H1 (cell line): Measurements from ENCODE around the gene LIN28A. TPM values are rescaled to one million over a fixed set of nuclear protein-coding genes. Genes with fewer than 3 reads are reported as not detected.

Experiments
- CTCF ChIA-PET: fragments of 300-600 bp; sonication (Branson Sonifier 250); formaldehyde crosslinking; loops from one replicate; lab custom pipeline; 2021; ENCODE audit not compliant: partially characterized antibody; lab: Charles Lee
- POLR2A ChIA-PET: fragments of 300-600 bp; sonication (Branson Sonifier 250); formaldehyde crosslinking; loops from one replicate; lab custom pipeline; 2021; ENCODE audit warnings: inconsistent platforms; ENCODE audit not compliant: partially characterized antibody; lab: Charles Lee
- DNase-seq, 2 experiments: peaks; one replicate each; pipeline versions ENCODE4 v3.0.0 to v3.0.0-alpha.2; 2010 to 2022; ENCODE audit warnings: low spot score in 2 of 2, low read depth in 1 of 2, mixed read lengths in 1 of 2
- FAIRE-seq: peaks from 2 replicates; lab custom pipeline; 2011; peaks lifted over from hg19 to GRCh38; lab: Jason Lieb, UNC
- H2AFZ ChIP-seq: 2 replicates; pipeline ENCODE4 v1.8.1; 2012; ENCODE audit warnings: low read length, inconsistent platforms
- H2AK5ac ChIP-seq: 2 replicates; pipeline ENCODE4 v1.6.1; 2013; ENCODE audit warnings: low read depth, low read length
- H2BK120ac ChIP-seq: replicated peaks from 2 replicates; pipeline ENCODE3; 2013; ENCODE audit warnings: low read depth, low read length, inconsistent platforms
- H2BK12ac ChIP-seq: 2 replicates; pipeline ENCODE4 v1.6.1; 2013; ENCODE audit warnings: low read depth, low read length
- H2BK15ac ChIP-seq: 2 replicates; pipeline ENCODE4 v1.6.1; 2013; ENCODE audit warnings: low read length
- H2BK20ac ChIP-seq: 2 replicates; pipeline ENCODE4 v1.6.1; 2013; ENCODE audit warnings: low read length
- H2BK5ac ChIP-seq: 2 replicates; pipeline ENCODE4 v1.6.1; 2013; ENCODE audit warnings: low read depth, low read length
- H3K14ac ChIP-seq: 2 replicates; pipeline ENCODE4 v1.6.1; 2013; ENCODE audit warnings: inconsistent platforms; ENCODE audit not compliant: insufficient read length
- H3K18ac ChIP-seq: 2 replicates; pipeline ENCODE4 v1.6.1; 2013; ENCODE audit warnings: low read length; ENCODE audit errors: extremely low read depth
- H3K23ac ChIP-seq: 2 replicates; pipeline ENCODE4 v1.6.1; 2013; ENCODE audit warnings: inconsistent platforms; ENCODE audit not compliant: insufficient read length
- H3K23me2 ChIP-seq: 2 replicates; pipeline ENCODE4 v1.6.1; 2013; ENCODE audit warnings: low read depth, low read length
- H3K27ac ChIP-seq: 2 replicates; pipeline ENCODE4 v1.6.1; 2011; ENCODE audit warnings: low read depth, low read length, inconsistent platforms
- H3K27me3 ChIP-seq, 4 experiments: replicated peaks in 1 of 4; 1 replicate in 1 of 4; 2 replicates in 3 of 4; pipeline versions ENCODE4 v1.6.1 to v1.8.1; 2011 to 2013; ENCODE audit warnings: low read length in 3 of 4, mild to moderate bottlenecking in 3 of 4, inconsistent platforms in 2 of 4, mixed read lengths in 2 of 4, moderate library complexity in 1 of 4; ENCODE audit not compliant: control insufficient read depth in 3 of 4, insufficient read depth in 3 of 4; ENCODE audit errors: extremely low read depth in 1 of 4
- H3K36me3 ChIP-seq, 4 experiments: 2 replicates each; pipeline versions ENCODE4 v1.6.1 to v1.8.1; 2011 to 2013; ENCODE audit warnings: mild to moderate bottlenecking in 4 of 4, low read length in 3 of 4, moderate library complexity in 2 of 4, control low read depth in 1 of 4, inconsistent platforms in 1 of 4; ENCODE audit not compliant: insufficient read depth in 4 of 4, control insufficient read depth in 2 of 4
- H3K4ac ChIP-seq: replicated peaks from 2 replicates; pipeline ENCODE3; 2013; ENCODE audit warnings: low read length, low read depth, mixed read lengths, inconsistent platforms; ENCODE audit not compliant: insufficient read length
- H3K4me1 ChIP-seq, 4 experiments: replicated peaks in 1 of 4; 1 replicate in 1 of 4; 2 replicates in 3 of 4; pipeline versions ENCODE4 v1.6.1 to v1.8.1; 2011 to 2013; ENCODE audit warnings: low read length in 3 of 4, inconsistent platforms in 2 of 4, mixed read lengths in 1 of 4; ENCODE audit not compliant: insufficient read depth in 4 of 4, control insufficient read depth in 3 of 4
- H3K4me2 ChIP-seq, 2 experiments: 2 replicates each; pipeline versions ENCODE4 v1.6.1 to v1.8.1; 2011 to 2013; ENCODE audit warnings: low read depth in 2 of 2, low read length in 2 of 2, control low read depth in 1 of 2, inconsistent platforms in 1 of 2, mild to moderate bottlenecking in 1 of 2; ENCODE audit not compliant: insufficient read depth in 1 of 2
- H3K4me3 ChIP-seq, 4 experiments: fragments of 200-600, 300-600 bp in 1 of 4; sonication (generic), shearing (Covaris generic), sonication (Bioruptor Twin) in 1 of 4; 2 replicates each; pipeline versions ENCODE4 v1.5.1 to v1.8.1; 2011 to 2016; ENCODE audit warnings: low read length in 4 of 4, low read depth in 3 of 4, control low read depth in 2 of 4, inconsistent platforms in 2 of 4, mild to moderate bottlenecking in 2 of 4, mixed read lengths in 1 of 4, moderate library complexity in 1 of 4; ENCODE audit not compliant: insufficient read depth in 2 of 4; ENCODE audit errors: extremely low read depth in 1 of 4
- H3K56ac ChIP-seq: replicated peaks from 2 replicates; pipeline ENCODE3; 2013; ENCODE audit warnings: low read depth, mild to moderate bottlenecking, mixed read lengths, low read length, inconsistent platforms; ENCODE audit not compliant: insufficient read length
- H3K79me1 ChIP-seq: 2 replicates; pipeline ENCODE4 v1.6.1; 2013; ENCODE audit warnings: low read depth, low read length, control low read depth
- H3K79me2 ChIP-seq, 2 experiments: 2 replicates each; pipeline versions ENCODE4 v1.6.1 to v1.8.1; 2012 to 2013; ENCODE audit warnings: low read length in 2 of 2, mild to moderate bottlenecking in 2 of 2, inconsistent platforms in 1 of 2; ENCODE audit not compliant: insufficient read depth in 2 of 2, control insufficient read depth in 1 of 2
- H3K9ac ChIP-seq, 4 experiments: replicated peaks in 1 of 4; 1 replicate in 1 of 4; 2 replicates in 3 of 4; pipeline versions ENCODE4 v1.6.1 to v1.8.1; 2011 to 2013; ENCODE audit warnings: low read depth in 3 of 4, low read length in 3 of 4, control low read depth in 2 of 4, mild to moderate bottlenecking in 2 of 4, moderate library complexity in 2 of 4, inconsistent platforms in 1 of 4; ENCODE audit errors: extremely low read depth in 1 of 4
- H3K9me3 ChIP-seq, 2 experiments: 2 replicates each; pipeline versions ENCODE4 v1.6.1 to v1.8.1; 2012 to 2013; ENCODE audit warnings: mild to moderate bottlenecking in 2 of 2, moderate library complexity in 2 of 2, control low read depth in 1 of 2, inconsistent platforms in 1 of 2, low read depth in 1 of 2, low read length in 1 of 2, mixed read lengths in 1 of 2; ENCODE audit not compliant: insufficient read depth in 2 of 2
- H4K20me1 ChIP-seq, 2 experiments: replicated peaks in 1 of 2; 2 replicates each; pipeline versions ENCODE3 to v1.8.1; 2011 to 2013; ENCODE audit warnings: inconsistent platforms in 2 of 2, low read length in 2 of 2, mild to moderate bottlenecking in 1 of 2; ENCODE audit not compliant: insufficient read depth in 2 of 2, control insufficient read depth in 1 of 2
- H4K5ac ChIP-seq: 2 replicates; pipeline ENCODE4 v1.6.1; 2013; ENCODE audit warnings: low read length, low read depth, mixed read lengths, inconsistent platforms; ENCODE audit not compliant: insufficient read length
- H4K8ac ChIP-seq: 2 replicates; pipeline ENCODE4 v1.8.0; 2013; ENCODE audit warnings: mild to moderate bottlenecking, moderate library complexity, low read length, inconsistent platforms; ENCODE audit not compliant: insufficient read depth; ENCODE audit errors: extremely low read depth
- H4K91ac ChIP-seq: replicated peaks from 2 replicates; pipeline ENCODE3; 2013; ENCODE audit warnings: low read length, mixed read lengths, inconsistent platforms; ENCODE audit not compliant: insufficient read length
- ASH2L ChIP-seq: fragments of 200-600, 300-600 bp; sonication (generic); IDR thresholded peaks from one replicate; pipeline ENCODE4 v1.7.1; 2017; ENCODE audit warnings: low read length
- EP300 ChIP-seq, 2 experiments: IDR thresholded peaks; 1 replicate in 1 of 2; 2 replicates in 1 of 2; pipeline ENCODE4 v1.6.1; 2011 to 2012; ENCODE audit warnings: low read depth in 2 of 2, low read length in 2 of 2, mild to moderate bottlenecking in 2 of 2, borderline replicate concordance in 1 of 2, inconsistent platforms in 1 of 2, moderate library complexity in 1 of 2
- GTF2F1 ChIP-seq: IDR thresholded peaks from 2 replicates; pipeline ENCODE4 v1.6.1; 2012; ENCODE audit warnings: low read depth, low read length, improper control_type of control experiment, borderline replicate concordance
- KDM5A ChIP-seq: fragments of 200-600 bp; IDR thresholded peaks from 2 replicates; pipeline ENCODE4 v1.7.1; 2012; ENCODE audit warnings: mild to moderate bottlenecking, low read length, inconsistent platforms, mixed read lengths
- POLR2A ChIP-seq, 2 experiments: IDR thresholded peaks; 1 replicate in 1 of 2; 2 replicates in 1 of 2; pipeline ENCODE4 v1.6.1; 2011; ENCODE audit warnings: low read depth in 2 of 2, low read length in 2 of 2, mild to moderate bottlenecking in 2 of 2; ENCODE audit errors: control extremely low read depth in 1 of 2
- SP1 ChIP-seq: IDR thresholded peaks from 2 replicates; pipeline ENCODE4 v1.6.1; 2011; ENCODE audit warnings: low read depth, low read length
- SP2 ChIP-seq: IDR thresholded peaks from 2 replicates; pipeline ENCODE4 v1.6.1; 2012; ENCODE audit warnings: mild to moderate bottlenecking, low read length, inconsistent platforms
- WGBS, 2 experiments: shearing (Covaris generic) in 1 of 2; methylation state at CpG; one replicate each; pipeline versions ENCODE4 v1.1.6 to v1.1.7; 2013 to 2015; ENCODE audit warnings: low lambda C conversion rate in 2 of 2, mixed read lengths in 2 of 2, inconsistent platforms in 1 of 2, low coverage in 1 of 2, missing lambda C conversion rate in 1 of 2; ENCODE audit not compliant: insufficient replicate concordance in 2 of 2, insufficient coverage in 1 of 2, insufficient read length in 1 of 2; ENCODE audit errors: extremely low coverage in 1 of 2, missing lambda C conversion rate in 1 of 2; 5-methylcytosine and 5-hydroxymethylcytosine counted together
- polyA plus RNA-seq, 7 experiments: library from polyadenylated mRNA; depleted of rRNA in 3 of 7; stranded (reverse) in 5 of 7; unstranded in 2 of 7; fragments of >200 nt in 5 of 7; fragments of 200-250 nt in 2 of 7; gene quantifications; 1 replicate in 5 of 7; 2 replicates in 1 of 7; 4 replicates in 1 of 7; pipeline versions ENCODE4 v1.2.1 to v1.2.3, GENCODE V29; 2011 to 2013; ENCODE audit warnings: missing spikeins in 2 of 7, mixed read lengths in 2 of 7
- total RNA-seq: library from RNA; stranded (reverse); fragmentation: NEBNext Ultra II Directional; extraction: Animal tissue kit (Norgen Biotek cat#: 25700); gene quantifications from 2 replicates; pipeline ENCODE4 v1.2.1, GENCODE V29; 2021

The LIN28A gene
- total and polyA plus RNA-seq, 2 of the 8 experiments (the other 6 are each of a cell fraction or from before 2014, with no cell fraction given): 403 to 1,486 TPM

DNA sequence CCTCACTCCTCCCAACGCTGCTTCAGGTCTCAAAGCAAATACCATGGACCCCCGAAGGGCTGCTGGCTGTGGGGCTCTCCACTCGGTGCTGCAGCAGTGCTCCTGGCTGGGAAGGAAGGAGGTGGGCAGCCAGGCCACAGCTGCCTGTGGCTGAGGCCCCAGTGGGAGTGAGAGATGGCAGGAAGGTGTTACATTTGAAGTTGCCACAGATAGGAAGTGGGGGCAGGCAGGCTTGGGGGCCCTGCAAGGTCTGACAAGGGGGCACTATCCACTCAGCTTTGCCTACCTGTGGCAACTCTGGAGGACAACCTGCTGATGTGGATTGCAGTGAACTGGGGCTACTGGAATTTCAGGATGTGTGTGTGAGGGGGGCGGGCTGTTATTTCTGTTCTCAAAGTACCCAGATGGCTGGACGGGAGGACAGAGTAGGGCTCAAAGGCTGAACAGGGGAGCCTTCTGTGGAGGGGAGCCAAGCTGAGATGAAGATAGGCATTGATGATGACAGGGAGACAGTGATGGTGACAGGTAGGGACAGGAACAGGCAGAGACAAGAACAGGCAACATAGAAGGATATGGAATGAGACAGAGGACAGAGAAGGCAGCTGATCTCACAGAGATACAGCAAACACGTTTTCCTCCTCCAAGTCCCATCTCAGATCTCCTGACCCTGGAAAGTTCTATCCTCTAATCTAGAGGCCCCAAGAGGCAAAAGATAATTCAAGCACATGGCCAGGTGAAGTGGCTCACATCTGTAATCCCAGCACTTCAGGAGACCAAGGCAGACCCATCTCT lies 39.8 kb upstream of the LIN28A start:
- no peaks in the 10 kb centered on the region for H4K20me1 ChIP-seq
- no peak overlapping the region for H2BK15ac ChIP-seq
- H3K36me3 ChIP-seq: no peaks in the 10 kb centered on the region
- WGBS, 2 experiments: 84% methylated on average over 6 of the region's 6 CpGs; no CpG with 5 or more reads in 1 of the 2 experiments
- no peaks in the 10 kb centered on the region for H3K27me3 ChIP-seq
- H3K4me2 ChIP-seq: no peak overlapping the region
- H3K9me3 ChIP-seq: no peaks in the 10 kb centered on the region
- H2BK12ac ChIP-seq: no peak overlapping the region
- no peak overlapping the region for H4K5ac ChIP-seq
- no peak overlapping the region for H3K27ac ChIP-seq
- H2BK20ac ChIP-seq: no peak overlapping the region
- H3K23ac ChIP-seq: no peak overlapping the region
- no peak overlapping the region for H3K9ac ChIP-seq
- TF ChIP-seq SP1 (no peak), SP2 (no peak), EP300 (IDR thresholded peaks at IDR 0.05; ENCODE audit: borderline replicate concordance in 1 of 2, low read depth in 2 of 2, low read length in 2 of 2) (no peak), GTF2F1 (no peak), ASH2L (no peak), KDM5A (no peak), POLR2A (IDR thresholded peaks at IDR 0.05; ENCODE audit: control extremely low read depth in 1 of 2, low read depth in 2 of 2, low read length in 2 of 2) (no peak)
- H4K91ac ChIP-seq: peak overlapping the region; percentile 69
- no peak overlapping the region for H2BK5ac ChIP-seq
- ChIA-PET CTCF (interaction anchor here (1.0 to 14.1 kb wide), 9 partner anchors 9 to 266 kb away, joined by 3 to 297 read pairs (median 5); partner anchors contain the start of gene SH3BGRL3), POLR2A (interaction anchor here (0.8 to 1.2 kb wide), 4 partner anchors 16 to 102 kb away, joined by 3 to 5 read pairs (median 4); partner anchors contain the start of gene HMGN2)
- H3K4me1 ChIP-seq: peaks cover 0 to 2% (median 0%) of the 10 kb centered on the region in 4 experiments; a peak in 3 of 7 replicates
- no peak overlapping the region for H3K14ac ChIP-seq
- no peak overlapping the region for H2BK120ac ChIP-seq
- FAIRE-seq (no peak), DNase-seq (no peak)
- no peak overlapping the region for H4K8ac ChIP-seq
- no peaks in the 10 kb centered on the region for H3K79me1 ChIP-seq
- H2AFZ ChIP-seq: no peak overlapping the region
- no peak overlapping the region for H3K56ac ChIP-seq
- no peak overlapping the region for H3K4me3 ChIP-seq
- no peaks in the 10 kb centered on the region for H3K79me2 ChIP-seq
- peak overlapping the region; percentile 90; the same call in 1 of the 2 replicates for H2AK5ac ChIP-seq
- H3K18ac ChIP-seq: no peak overlapping the region
- peak overlapping the region; percentile 72 for H3K4ac ChIP-seq
- no peaks in the 10 kb centered on the region for H3K23me2 ChIP-seq
